GOT3 (cell line): Measurements from ENCODE around the gene CD160.
"Not testable (repeated sequence)": the region's sequence is repeated elsewhere in the genome, so short reads cannot be mapped to it uniquely, and the experiment has no call there.

ENCODE experiments used
- DNase-seq: peaks from one replicate; lab custom pipeline; 2025; ENCODE audit warnings: mixed read lengths; lab: John Stamatoyannopoulos, UW

The CD160 gene

GRCh38 chr1:145759721-145760120 lies 40.4 kb downstream of the CD160 start:
- DNase-seq, result no peak

- DNase-seq, result not testable (repeated sequence)
Observed at GRCh38 chr1:145760395-145760949, 41.2 kb downstream of the CD160 start.

GRCh38 chr1:145761498-145761897 lies 42.2 kb downstream of the CD160 start:
- not testable (repeated sequence) for DNase-seq

DNA sequence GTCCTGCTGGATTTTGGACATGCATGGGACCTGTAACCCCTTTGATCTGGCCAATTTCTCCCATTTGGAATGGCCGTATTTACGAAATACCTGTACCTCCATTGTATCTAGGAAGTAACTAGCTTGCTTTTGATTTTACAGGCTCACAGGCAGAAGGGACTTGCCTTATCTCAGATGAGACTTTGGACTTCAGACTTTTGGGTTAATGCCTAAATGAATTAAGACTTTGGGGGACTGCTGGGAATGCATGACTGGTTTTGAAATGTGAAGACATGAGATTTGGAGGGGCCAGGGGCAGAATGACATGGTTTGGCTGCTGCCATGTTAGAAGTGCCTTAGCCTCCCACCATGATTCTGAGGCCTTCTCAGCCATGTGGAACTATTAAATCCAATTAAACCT lies 42.7 kb downstream of the CD160 start:
- not testable (repeated sequence) for DNase-seq

DNA sequence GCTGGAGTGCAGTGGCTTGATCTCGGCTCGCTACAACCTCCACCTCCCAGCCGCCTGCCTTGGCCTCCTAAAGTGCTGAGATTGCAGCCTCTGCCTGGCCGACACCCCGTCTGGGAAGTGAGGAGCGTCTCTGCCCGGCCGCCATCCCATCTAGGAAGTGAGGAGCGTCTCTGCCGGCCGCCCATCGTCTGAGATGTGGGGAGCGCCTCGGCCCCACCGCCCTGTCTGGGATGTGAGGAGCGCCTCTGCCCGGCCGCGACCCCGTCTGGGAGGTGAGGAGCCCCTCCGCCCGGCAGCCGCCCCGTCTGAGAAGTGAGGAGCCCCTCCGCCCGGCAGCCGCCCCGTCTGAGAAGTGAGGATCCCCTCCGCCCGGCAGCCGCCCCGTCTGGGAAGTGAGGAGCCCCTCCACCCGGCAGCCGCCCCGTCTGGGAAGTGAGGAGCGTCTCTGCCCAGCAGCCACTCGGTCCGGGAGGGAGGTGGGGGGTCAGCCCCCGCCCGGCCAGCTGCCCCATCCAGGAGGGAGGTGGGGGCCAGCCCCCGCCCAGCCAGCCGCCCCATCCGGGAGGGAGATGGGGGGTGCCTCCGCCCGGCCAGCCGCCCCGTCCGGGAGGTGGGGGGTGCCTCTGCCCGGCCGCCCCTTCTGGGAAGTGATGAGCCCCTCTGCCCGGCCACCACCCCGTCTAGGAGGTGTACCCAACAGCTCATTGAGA lies 45.1 kb downstream of the CD160 start:
- not testable (repeated sequence) for DNase-seq

DNA sequence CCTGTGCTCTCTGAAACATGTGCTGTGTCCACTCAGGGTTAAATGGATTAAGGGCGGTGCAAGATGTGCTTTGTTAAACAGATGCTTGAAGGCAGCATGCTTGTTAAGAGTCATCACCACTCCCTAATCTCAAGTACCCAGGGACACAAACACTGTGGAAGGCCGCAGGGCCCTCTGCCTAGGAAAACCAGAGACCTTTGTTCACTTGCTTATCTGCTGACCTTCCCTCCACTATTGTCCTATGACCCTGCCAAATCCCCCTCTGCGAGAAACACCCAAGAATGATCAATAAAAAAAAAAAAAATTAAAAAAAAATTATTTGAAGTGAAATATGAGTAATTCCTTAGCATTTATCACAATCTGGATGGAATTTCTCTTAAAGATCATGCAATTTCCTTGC lies 45.8 kb downstream of the CD160 start:
- DNase-seq, result not testable (repeated sequence)

DNA sequence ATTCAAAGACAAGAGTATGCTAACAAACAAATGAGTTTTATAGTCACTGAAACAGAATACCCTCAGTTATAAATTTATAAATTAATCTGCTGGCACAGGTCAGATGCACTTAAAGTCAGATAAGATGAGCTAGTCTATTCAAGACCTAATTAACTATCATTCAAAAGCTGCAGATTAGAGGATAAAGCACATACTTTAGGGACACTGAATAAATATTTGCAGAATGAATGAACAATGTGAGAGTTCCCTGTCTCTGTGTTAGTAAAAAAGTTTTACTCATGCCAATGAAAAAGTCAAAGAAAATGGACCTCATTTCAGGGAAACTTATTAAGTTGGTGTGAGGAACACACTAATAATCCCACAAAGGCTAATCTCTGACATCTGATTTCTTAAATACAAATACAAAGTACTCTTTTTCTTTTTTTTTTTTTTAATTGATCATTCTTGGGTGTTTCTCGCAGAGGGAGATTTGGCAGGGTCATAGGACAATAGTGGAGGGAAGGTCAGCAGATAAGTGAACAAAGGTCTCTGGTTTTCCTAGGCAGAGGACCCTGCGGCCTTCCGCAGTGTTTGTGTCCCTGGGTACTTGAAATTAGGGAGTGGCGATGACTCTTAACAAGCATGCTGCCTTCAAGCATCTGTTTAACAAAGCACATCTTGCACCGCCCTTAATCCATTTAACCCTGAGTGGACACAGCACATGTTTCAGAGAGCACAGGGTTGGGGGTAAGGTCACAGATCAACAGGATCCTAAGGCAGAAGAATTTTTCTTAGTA lies 46.5 kb downstream of the CD160 start:
- not testable (repeated sequence) for DNase-seq

DNA sequence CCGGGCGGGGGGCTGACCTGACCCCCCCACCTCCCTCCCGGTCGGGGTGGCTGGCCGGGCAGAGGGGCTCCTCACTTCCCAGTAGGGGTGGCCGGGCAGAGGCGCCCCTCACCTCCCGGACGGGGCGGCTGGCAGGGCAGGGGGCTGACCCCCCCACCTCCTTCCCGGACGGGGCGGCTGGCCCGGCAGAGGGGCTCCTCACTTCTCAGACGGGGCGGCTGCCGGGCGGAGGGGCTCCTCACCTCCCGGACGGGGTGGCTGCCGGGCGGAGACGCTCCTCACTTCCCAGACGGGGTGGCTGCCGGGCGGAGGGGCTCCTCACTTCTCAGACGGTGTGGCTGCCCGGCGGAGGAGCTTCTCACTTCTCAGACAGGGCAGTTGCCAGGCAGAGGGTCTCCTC lies 47.6 kb downstream of the CD160 start:
- not testable (repeated sequence) for DNase-seq

DNA sequence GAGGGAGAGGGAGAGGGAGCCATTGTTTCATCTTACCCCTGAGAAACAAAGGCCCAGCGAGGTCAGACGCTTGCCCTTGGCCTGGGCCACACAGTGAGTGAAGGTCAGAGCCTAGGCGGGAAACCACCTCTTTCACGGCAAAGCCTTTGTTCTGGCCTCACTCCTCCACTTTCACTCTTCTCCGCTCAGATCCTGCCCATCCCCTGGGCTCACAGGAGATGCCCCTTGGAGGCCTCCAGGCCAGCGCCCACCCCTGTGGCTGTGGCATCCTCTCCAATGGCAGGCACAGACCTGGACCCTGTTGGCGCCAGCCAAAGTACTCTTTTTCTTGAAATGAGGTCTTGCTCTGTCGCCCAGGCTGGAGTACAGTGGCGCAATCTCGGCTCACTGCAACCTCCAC lies 48.7 kb downstream of the CD160 start:
- DNase-seq, result not testable (repeated sequence)

DNA sequence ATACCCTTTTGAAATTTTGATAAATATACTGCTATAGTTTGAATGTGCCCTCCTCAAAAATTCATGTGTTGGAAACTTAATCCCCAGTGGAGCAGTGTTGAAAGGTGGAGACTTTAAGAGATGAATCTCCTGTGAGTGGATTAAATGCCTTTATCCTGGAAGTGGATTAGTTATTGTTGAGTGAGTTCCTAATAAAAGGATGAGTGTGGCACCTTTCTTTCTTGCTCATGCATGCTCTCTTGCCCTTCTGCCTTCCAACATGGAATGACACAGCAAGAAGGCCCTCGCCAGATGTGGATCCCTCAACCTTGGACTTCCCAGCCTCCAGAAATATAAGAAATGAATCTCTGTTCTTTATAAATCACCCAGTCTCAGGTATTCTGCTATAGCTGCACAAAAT lies 51.8 kb downstream of the CD160 start:
- no peak for DNase-seq

- DNase-seq, result no peak
Observed at GRCh38 chr1:145773423-145773822, 54.1 kb downstream of the CD160 start.

- no peak for DNase-seq
Observed at GRCh38 chr1:145777357-145778145, 58.3 kb downstream of the CD160 start.

- DNase-seq, result no peak
Observed at GRCh38 chr1:145778146-145778540, 58.8 kb downstream of the CD160 start.

DNA sequence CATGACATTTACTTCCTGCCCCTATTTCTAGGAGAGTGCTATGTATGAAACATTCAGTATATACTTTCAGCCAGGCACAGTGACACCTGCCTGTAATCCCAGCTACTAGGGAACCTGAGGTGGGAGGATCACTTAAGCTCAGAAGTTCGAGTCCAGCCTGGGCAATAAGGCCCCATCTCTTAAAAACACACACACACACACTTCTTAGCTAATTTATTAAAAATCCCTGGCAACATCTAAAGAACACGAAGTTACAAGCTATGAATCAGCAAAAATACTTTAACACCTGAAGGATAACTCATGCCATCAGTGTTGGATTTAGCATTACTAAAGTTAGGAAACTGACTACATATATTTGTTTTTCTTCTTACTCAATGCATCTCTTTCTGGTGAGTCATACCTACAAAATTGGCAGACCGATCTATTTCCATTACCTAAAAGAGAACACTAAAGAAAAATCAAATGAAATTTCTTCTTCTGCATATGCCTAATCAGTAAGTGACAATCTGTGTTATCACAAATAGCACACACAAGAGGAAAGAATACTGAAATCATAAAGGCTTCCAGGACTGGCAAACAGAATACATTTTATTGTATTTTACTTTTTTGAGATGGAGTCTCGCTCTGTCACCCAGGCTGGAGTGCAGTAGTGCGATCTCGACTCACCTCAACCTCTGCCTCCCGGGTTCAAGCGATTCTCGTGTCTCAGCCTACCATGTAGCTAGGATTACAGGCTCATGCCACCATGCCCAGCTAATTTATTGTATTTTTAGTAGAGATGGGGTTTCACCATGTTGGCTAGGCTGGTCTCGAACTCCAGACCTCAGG lies 63.2 kb downstream of the CD160 start:
- DNase-seq, result no peak

- DNase-seq, result no peak
Observed at GRCh38 chr1:145784409-145784808, 65.1 kb downstream of the CD160 start.

GRCh38 chr1:145785547-145785946 lies 66.2 kb downstream of the CD160 start:
- DNase-seq, result no peak

- DNase-seq, result no peak
Observed at GRCh38 chr1:145786271-145786670, 67.0 kb downstream of the CD160 start.

DNA sequence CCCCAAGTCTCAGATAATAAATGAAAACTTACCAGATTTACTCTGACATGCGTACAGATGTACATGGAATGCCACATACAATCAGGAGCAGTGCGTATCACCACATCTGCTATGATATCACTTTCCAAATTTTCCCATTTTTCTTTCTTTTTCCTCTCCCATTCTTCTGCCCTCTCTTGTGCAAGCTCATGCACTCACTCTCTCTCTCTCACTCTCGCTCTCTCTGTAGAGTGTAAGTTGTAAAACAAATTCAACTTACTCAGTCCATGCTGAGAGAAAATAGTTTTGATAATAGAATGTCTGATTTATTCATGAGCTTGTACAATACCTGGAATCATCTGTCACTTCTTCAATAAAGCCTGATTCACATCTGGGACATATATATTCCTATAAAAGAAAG lies 69.3 kb downstream of the CD160 start:
- no peak for DNase-seq
